Esophagus muscularis mucosa (tissue), 4 donors: Measurements from ENCODE around the gene PLEKHM1.

Experiments used
- CTCF ChIP-seq, 3 experiments: fragments of 200-600 bp in 2 of 3; fragments of 450-650 bp in 1 of 3; sonication (generic) in 2 of 3; IDR thresholded peaks; one replicate each; pipeline ENCODE4 v1.5.1; 2017 to 2019; ENCODE audit warnings: antibody characterized with exemption in 3 of 3, mild to moderate bottlenecking in 2 of 3, moderate library complexity in 1 of 3
- EP300 ChIP-seq: sonication (generic); formaldehyde crosslinking; IDR thresholded peaks from one replicate; pipeline ENCODE4 v1.6.1; 2017; ENCODE audit warnings: antibody characterized with exemption
- POLR2A ChIP-seq: fragments of 450-650 bp; IDR thresholded peaks from one replicate; pipeline ENCODE4 v1.6.1; 2017; ENCODE audit warnings: antibody characterized with exemption, moderate library complexity, mild to moderate bottlenecking, low read depth
- POLR2AphosphoS5 ChIP-seq, 2 donors: sonication (generic); formaldehyde crosslinking; IDR thresholded peaks; one replicate each; pipeline ENCODE4 v1.6.1; 2017; ENCODE audit warnings: antibody characterized with exemption in 2 of 2

- TF ChIP-seq POLR2A, result no peak
- TF ChIP-seq CTCF (IDR thresholded peaks at IDR 0.05), result no peak
- TF ChIP-seq EP300, result no peak
- TF ChIP-seq POLR2AphosphoS5 (IDR thresholded peaks at IDR 0.05), result no peak
Observed at GRCh38 chr17:45437465-45438283, 52.8 kb downstream of the PLEKHM1 start.
